ENCODE results near the gene TGFA. TPM values are rescaled to one million over a fixed set of nuclear protein-coding genes. Genes with fewer than 3 reads are reported as not detected.

Gene TGFA
- total RNA-seq, 2 donors from 2014 or later = 2.0 to 3.2 TPM

DNA sequence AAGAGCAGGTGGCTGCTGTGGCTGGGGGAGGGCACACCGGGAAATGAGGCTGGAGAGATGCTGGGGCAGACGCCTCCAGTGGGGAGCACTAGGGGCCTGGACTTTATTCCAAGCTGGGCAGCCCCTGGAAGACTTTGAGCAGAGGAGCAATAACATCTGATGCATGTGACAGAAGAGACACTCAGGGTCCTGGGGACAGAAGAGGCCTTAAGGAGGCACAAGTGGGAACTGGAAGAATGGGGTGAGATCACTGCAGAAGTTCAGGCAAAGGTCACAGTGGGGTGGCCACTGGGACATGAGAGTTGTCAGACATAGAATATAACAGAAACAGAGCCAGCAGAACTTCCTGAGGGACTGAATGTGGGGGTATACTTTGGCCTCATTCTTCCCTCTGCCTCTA lies 24.0 kb downstream of the TGFA start:
- H3K4me3 ChIP-seq (ENCODE audit: low read length) = no peak overlapping the region
- H3K27ac ChIP-seq (ENCODE audit: low read depth, low read length) = no peak overlapping the region
- H3K9me3 Mint-ChIP-seq = no peaks in the 10 kb centered on the region
- DNase-seq = no peak
- H3K27me3 Mint-ChIP-seq (ENCODE audit: insufficient read depth) = no peaks in the 10 kb centered on the region
- no peak overlapping the region for H3K9ac ChIP-seq (ENCODE audit: extremely low read depth, low read length, poor library complexity, severe bottlenecking)
- WGBS, 2 experiments (ENCODE audit: insufficient coverage in 1 of 2, insufficient read length in 1 of 2) = 80 to 93% methylated on average over 1 to 2 of the region's 2 CpGs
- H3K4me3 Mint-ChIP-seq = no peak overlapping the region
- TF ChIP-seq, protein P1, sequence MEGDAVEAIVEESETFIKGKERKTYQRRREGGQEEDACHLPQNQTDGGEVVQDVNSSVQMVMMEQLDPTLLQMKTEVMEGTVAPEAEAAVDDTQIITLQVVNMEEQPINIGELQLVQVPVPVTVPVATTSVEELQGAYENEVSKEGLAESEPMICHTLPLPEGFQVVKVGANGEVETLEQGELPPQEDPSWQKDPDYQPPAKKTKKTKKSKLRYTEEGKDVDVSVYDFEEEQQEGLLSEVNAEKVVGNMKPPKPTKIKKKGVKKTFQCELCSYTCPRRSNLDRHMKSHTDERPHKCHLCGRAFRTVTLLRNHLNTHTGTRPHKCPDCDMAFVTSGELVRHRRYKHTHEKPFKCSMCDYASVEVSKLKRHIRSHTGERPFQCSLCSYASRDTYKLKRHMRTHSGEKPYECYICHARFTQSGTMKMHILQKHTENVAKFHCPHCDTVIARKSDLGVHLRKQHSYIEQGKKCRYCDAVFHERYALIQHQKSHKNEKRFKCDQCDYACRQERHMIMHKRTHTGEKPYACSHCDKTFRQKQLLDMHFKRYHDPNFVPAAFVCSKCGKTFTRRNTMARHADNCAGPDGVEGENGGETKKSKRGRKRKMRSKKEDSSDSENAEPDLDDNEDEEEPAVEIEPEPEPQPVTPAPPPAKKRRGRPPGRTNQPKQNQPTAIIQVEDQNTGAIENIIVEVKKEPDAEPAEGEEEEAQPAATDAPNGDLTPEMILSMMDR (conservative IDR thresholded peaks at IDR 0.05) = no peak
- no peaks in the 10 kb centered on the region for H3K27me3 ChIP-seq (ENCODE audit: control insufficient read depth, insufficient read depth, low read length, poor library complexity, severe bottlenecking)
- peaks cover 6% of the 10 kb centered on the region for H3K4me1 ChIP-seq (ENCODE audit: control insufficient read depth, insufficient read depth, low read length)
- H3K27ac Mint-ChIP-seq = no peak overlapping the region
- H3K9me3 ChIP-seq (ENCODE audit: control insufficient read depth, low read length) = no peaks in the 10 kb centered on the region
- no peaks in the 10 kb centered on the region for H3K36me3 Mint-ChIP-seq (ENCODE audit: low read depth)
- no peaks in the 10 kb centered on the region for H3K36me3 ChIP-seq (ENCODE audit: control insufficient read depth, insufficient read depth, low read length)
- H3K4me1 Mint-ChIP-seq = peaks cover 22% of the 10 kb centered on the region

DNA sequence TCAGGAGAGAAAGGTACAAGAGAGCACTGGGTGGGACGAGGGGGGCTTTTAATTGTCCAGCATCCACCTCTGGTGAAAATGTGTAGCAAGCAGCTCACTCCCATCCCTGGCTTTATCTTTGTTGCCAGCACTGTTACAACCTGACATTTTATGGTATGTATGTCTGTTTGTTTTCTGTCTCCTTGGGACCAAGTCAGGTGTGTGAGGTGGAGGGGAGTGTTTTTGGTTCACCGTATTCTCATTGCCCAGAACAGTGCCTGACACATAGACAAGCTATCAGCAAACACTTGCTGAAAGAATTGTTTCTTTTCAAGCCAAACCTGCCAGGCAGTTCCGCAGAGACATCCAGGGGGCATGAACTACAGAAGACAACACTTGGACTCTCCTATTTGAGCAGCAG lies 24.7 kb downstream of the TGFA start:
- Mint-ChIP-seq H3K4me1 (peaks cover 23% of the 10 kb centered on the region), H3K4me3 (no peak overlapping the region), H3K27me3 (ENCODE audit: insufficient read depth) (no peaks in the 10 kb centered on the region), H3K36me3 (ENCODE audit: low read depth) (no peaks in the 10 kb centered on the region), H3K9me3 (no peaks in the 10 kb centered on the region), H3K27ac (no peak overlapping the region)
- Histone ChIP-seq H3K4me1 (ENCODE audit: control insufficient read depth, insufficient read depth, low read length) (peaks cover 11% of the 10 kb centered on the region), H3K27ac (ENCODE audit: low read depth, low read length) (no peak overlapping the region), H3K9me3 (ENCODE audit: control insufficient read depth, low read length) (no peaks in the 10 kb centered on the region), H3K9ac (ENCODE audit: extremely low read depth, low read length, poor library complexity, severe bottlenecking) (no peak overlapping the region), H3K4me3 (ENCODE audit: low read length) (no peak overlapping the region), H3K36me3 (ENCODE audit: control insufficient read depth, insufficient read depth, low read length) (no peaks in the 10 kb centered on the region), H3K27me3 (ENCODE audit: control insufficient read depth, insufficient read depth, low read length, poor library complexity, severe bottlenecking) (no peaks in the 10 kb centered on the region)
- DNase-seq = no peak
- 88 to 91% methylated on average over 2 to 3 of the region's 3 CpGs for WGBS, 2 experiments (ENCODE audit: insufficient coverage in 1 of 2, insufficient read length in 1 of 2)
- TF ChIP-seq, protein P1 (conservative IDR thresholded peaks at IDR 0.05) = no peak

DNA sequence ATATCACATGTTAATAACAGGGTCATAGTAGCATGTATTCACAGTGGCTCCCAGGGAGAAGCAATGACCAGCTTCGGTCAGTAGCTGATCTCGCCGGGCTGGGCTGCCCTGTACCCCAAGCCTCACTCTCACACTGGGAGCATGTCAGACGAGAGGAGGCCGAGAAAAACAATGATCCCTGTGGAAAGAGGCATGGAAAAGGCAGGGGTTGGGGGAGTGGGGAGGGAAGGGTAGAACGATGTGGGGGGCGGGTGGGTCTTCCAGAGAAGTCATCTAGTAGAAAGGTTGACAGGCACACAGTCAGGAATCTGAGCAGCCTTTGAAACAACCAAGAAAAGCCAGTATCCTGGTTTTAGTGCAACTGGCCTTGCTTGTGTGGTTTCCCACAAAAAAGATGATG lies 25.4 kb downstream of the TGFA start:
- Mint-ChIP-seq H3K27ac (no peak overlapping the region), H3K36me3 (ENCODE audit: low read depth) (no peaks in the 10 kb centered on the region), H3K9me3 (no peaks in the 10 kb centered on the region), H3K27me3 (ENCODE audit: insufficient read depth) (no peaks in the 10 kb centered on the region), H3K4me3 (no peak overlapping the region), H3K4me1 (peaks cover 19% of the 10 kb centered on the region)
- H3K4me1 ChIP-seq (ENCODE audit: control insufficient read depth, insufficient read depth, low read length) = peaks cover 12% of the 10 kb centered on the region
- H3K9me3 ChIP-seq (ENCODE audit: control insufficient read depth, low read length) = no peaks in the 10 kb centered on the region
- H3K27me3 ChIP-seq (ENCODE audit: control insufficient read depth, insufficient read depth, low read length, poor library complexity, severe bottlenecking) = no peaks in the 10 kb centered on the region
- no peaks in the 10 kb centered on the region for H3K36me3 ChIP-seq (ENCODE audit: control insufficient read depth, insufficient read depth, low read length)
- DNase-seq = no peak
- TF ChIP-seq, protein P1 (conservative IDR thresholded peaks at IDR 0.05) = no peak
- H3K27ac ChIP-seq (ENCODE audit: low read depth, low read length) = no peak overlapping the region
- WGBS, 2 experiments (ENCODE audit: insufficient coverage in 1 of 2, insufficient read length in 1 of 2) = 83 to 87% methylated on average over 6 to 7 of the region's 7 CpGs
- H3K4me3 ChIP-seq (ENCODE audit: low read length) = no peak overlapping the region
- no peak overlapping the region for H3K9ac ChIP-seq (ENCODE audit: extremely low read depth, low read length, poor library complexity, severe bottlenecking)
